ENCODE measurements around the gene ATP9A.

Gene ATP9A

GRCh38 chr20:51610111-51610510, 158.1 kb downstream of the ATP9A start:
- no peak for DNase-seq (ENCODE audit: low spot score)
- peaks cover 2% of the 10 kb centered on the region for H3K4me1 Mint-ChIP-seq (ENCODE audit: low read depth)
- H3K9me3 Mint-ChIP-seq, result no peaks in the 10 kb centered on the region
- H3K27ac Mint-ChIP-seq, result no peak overlapping the region
- no peaks in the 10 kb centered on the region for H3K36me3 Mint-ChIP-seq (ENCODE audit: low read depth)
- no peak overlapping the region for H3K4me3 Mint-ChIP-seq
- H3K27me3 Mint-ChIP-seq (ENCODE audit: low read depth), result peaks cover 3% of the 10 kb centered on the region

- Mint-ChIP-seq H3K9me3 (no peaks in the 10 kb centered on the region), H3K4me3 (no peak overlapping the region), H3K27me3 (ENCODE audit: low read depth) (peaks cover 3% of the 10 kb centered on the region), H3K4me1 (ENCODE audit: low read depth) (peaks cover 2% of the 10 kb centered on the region), H3K27ac (no peak overlapping the region), H3K36me3 (ENCODE audit: low read depth) (no peaks in the 10 kb centered on the region)
- no peak for DNase-seq (ENCODE audit: low spot score)
These were observed 158.9 kb downstream of the ATP9A start for GRCh38 chr20:51609251-51609650.

- Mint-ChIP-seq H3K9me3 (no peaks in the 10 kb centered on the region), H3K27ac (no peak overlapping the region), H3K4me1 (ENCODE audit: low read depth) (peaks cover 2% of the 10 kb centered on the region), H3K36me3 (ENCODE audit: low read depth) (no peaks in the 10 kb centered on the region), H3K27me3 (ENCODE audit: low read depth) (peaks cover 3% of the 10 kb centered on the region), H3K4me3 (no peak overlapping the region)
- DNase-seq (ENCODE audit: low spot score), result no peak
These were observed 160.1 kb downstream of the ATP9A start for GRCh38 chr20:51608061-51608460.

GRCh38 chr20:51607170-51607569, 161.0 kb downstream of the ATP9A start:
- Mint-ChIP-seq H3K9me3 (no peaks in the 10 kb centered on the region), H3K36me3 (ENCODE audit: low read depth) (no peaks in the 10 kb centered on the region), H3K27ac (no peak overlapping the region), H3K4me1 (ENCODE audit: low read depth) (peaks cover 2% of the 10 kb centered on the region), H3K27me3 (ENCODE audit: low read depth) (no peaks in the 10 kb centered on the region), H3K4me3 (no peak overlapping the region)
- DNase-seq (ENCODE audit: low spot score), result no peak

- no peak overlapping the region for H3K4me3 Mint-ChIP-seq
- H3K4me1 Mint-ChIP-seq (ENCODE audit: low read depth), result peaks cover 1% of the 10 kb centered on the region
These were observed 163.3 kb downstream of the ATP9A start for GRCh38 chr20:51604851-51605250.

GRCh38 chr20:51602131-51602530, 166.1 kb downstream of the ATP9A start:
- Mint-ChIP-seq H3K27me3 (ENCODE audit: low read depth) (no peaks in the 10 kb centered on the region), H3K9me3 (no peaks in the 10 kb centered on the region), H3K36me3 (ENCODE audit: low read depth) (no peaks in the 10 kb centered on the region), H3K4me3 (no peak overlapping the region), H3K27ac (no peak overlapping the region), H3K4me1 (ENCODE audit: low read depth) (peaks cover 3% of the 10 kb centered on the region)
- DNase-seq (ENCODE audit: low spot score), result no peak

More at GRCh38 chr20:51604851-51605250, 163.3 kb downstream of the ATP9A start:
- no peak for DNase-seq (ENCODE audit: low spot score)
- Mint-ChIP-seq H3K9me3 (no peaks in the 10 kb centered on the region), H3K27me3 (ENCODE audit: low read depth) (no peaks in the 10 kb centered on the region), H3K27ac (no peak overlapping the region), H3K36me3 (ENCODE audit: low read depth) (no peaks in the 10 kb centered on the region)

GRCh38 chr20:51600950-51601349, 167.2 kb downstream of the ATP9A start:
- H3K27ac Mint-ChIP-seq, result no peak overlapping the region
- H3K9me3 Mint-ChIP-seq, result no peaks in the 10 kb centered on the region
- DNase-seq (ENCODE audit: low spot score), result no peak
- H3K4me3 Mint-ChIP-seq, result no peak overlapping the region
- H3K27me3 Mint-ChIP-seq (ENCODE audit: low read depth), result no peaks in the 10 kb centered on the region
- peaks cover 9% of the 10 kb centered on the region for H3K4me1 Mint-ChIP-seq (ENCODE audit: low read depth)
- H3K36me3 Mint-ChIP-seq (ENCODE audit: low read depth), result no peaks in the 10 kb centered on the region

GRCh38 chr20:51600016-51600420, 168.2 kb downstream of the ATP9A start:
- Mint-ChIP-seq H3K4me1 (ENCODE audit: low read depth) (peaks cover 13% of the 10 kb centered on the region), H3K36me3 (ENCODE audit: low read depth) (no peaks in the 10 kb centered on the region), H3K9me3 (no peaks in the 10 kb centered on the region), H3K4me3 (no peak overlapping the region), H3K27me3 (ENCODE audit: low read depth) (no peaks in the 10 kb centered on the region), H3K27ac (no peak overlapping the region)
- DNase-seq (ENCODE audit: low spot score), result no peak

GRCh38 chr20:51598556-51598955, 169.6 kb downstream of the ATP9A start:
- Mint-ChIP-seq H3K4me3 (no peak overlapping the region), H3K27me3 (ENCODE audit: low read depth) (no peaks in the 10 kb centered on the region), H3K27ac (no peak overlapping the region), H3K9me3 (no peaks in the 10 kb centered on the region), H3K36me3 (ENCODE audit: low read depth) (no peaks in the 10 kb centered on the region), H3K4me1 (ENCODE audit: low read depth) (peaks cover 24% of the 10 kb centered on the region)
- DNase-seq (ENCODE audit: low spot score), result no peak

- H3K9me3 Mint-ChIP-seq, result no peaks in the 10 kb centered on the region
- H3K27ac Mint-ChIP-seq, result no peak overlapping the region
- no peak overlapping the region for H3K4me3 Mint-ChIP-seq
- no peaks in the 10 kb centered on the region for H3K36me3 Mint-ChIP-seq (ENCODE audit: low read depth)
- no peaks in the 10 kb centered on the region for H3K27me3 Mint-ChIP-seq (ENCODE audit: low read depth)
- H3K4me1 Mint-ChIP-seq (ENCODE audit: low read depth), result peaks cover 25% of the 10 kb centered on the region
- no peak for DNase-seq (ENCODE audit: low spot score)
These were observed 170.6 kb downstream of the ATP9A start for GRCh38 chr20:51597389-51598231.

- H3K27ac Mint-ChIP-seq, result no peak overlapping the region
- no peaks in the 10 kb centered on the region for H3K9me3 Mint-ChIP-seq
- H3K4me3 Mint-ChIP-seq, result no peak overlapping the region
These were observed 171.4 kb downstream of the ATP9A start for GRCh38 chr20:51596668-51597388.

GRCh38 chr20:51595744-51596143, 172.4 kb downstream of the ATP9A start:
- Mint-ChIP-seq H3K27me3 (ENCODE audit: low read depth) (no peaks in the 10 kb centered on the region), H3K36me3 (ENCODE audit: low read depth) (no peaks in the 10 kb centered on the region), H3K4me3 (no peak overlapping the region), H3K9me3 (no peaks in the 10 kb centered on the region), H3K27ac (no peak overlapping the region), H3K4me1 (ENCODE audit: low read depth) (peaks cover 25% of the 10 kb centered on the region)
- DNase-seq (ENCODE audit: low spot score), result no peak

More at GRCh38 chr20:51596668-51597388, 171.4 kb downstream of the ATP9A start:
- Mint-ChIP-seq H3K27me3 (ENCODE audit: low read depth) (no peaks in the 10 kb centered on the region), H3K36me3 (ENCODE audit: low read depth) (no peaks in the 10 kb centered on the region), H3K4me1 (ENCODE audit: low read depth) (peaks cover 25% of the 10 kb centered on the region)
- no peak for DNase-seq (ENCODE audit: low spot score)

- DNase-seq (ENCODE audit: low spot score), result peak; percentile 76
- H3K4me3 Mint-ChIP-seq, result peak overlapping the region; percentile 45
- H3K9me3 Mint-ChIP-seq, result no peaks in the 10 kb centered on the region
- H3K36me3 Mint-ChIP-seq (ENCODE audit: low read depth), result no peaks in the 10 kb centered on the region
- H3K27ac Mint-ChIP-seq, result peak overlapping the region; percentile 75
- H3K4me1 Mint-ChIP-seq (ENCODE audit: low read depth), result peaks cover 23% of the 10 kb centered on the region
- H3K27me3 Mint-ChIP-seq (ENCODE audit: low read depth), result no peaks in the 10 kb centered on the region
These were observed 173.1 kb downstream of the ATP9A start for GRCh38 chr20:51595058-51595532.
